Liver (tissue), 9 donors: ENCODE data around the gene SPON2. TPM values are rescaled to one million over a fixed set of nuclear protein-coding genes. Genes with fewer than 3 reads are reported as not detected.

ENCODE experiments used
- DNase-seq: peaks from one replicate; pipeline ENCODE4 v3.0.0-alpha.2; 2017; ENCODE audit warnings: low spot score
- H3K27ac ChIP-seq, 2 donors: one replicate each; pipeline ENCODE4 v1.7.0; 2013; ENCODE audit warnings: inconsistent platforms in 2 of 2, low read length in 2 of 2, control low read depth in 1 of 2, low read depth in 1 of 2, mild to moderate bottlenecking in 1 of 2
- H3K27me3 ChIP-seq, 4 donors: one replicate each; pipeline versions ENCODE4 v1.6.1 to v1.7.0; 2013; ENCODE audit warnings: low read length in 3 of 4, inconsistent platforms in 1 of 4, mild to moderate bottlenecking in 1 of 4, moderate library complexity in 1 of 4; ENCODE audit not compliant: control insufficient read depth in 4 of 4, insufficient read depth in 4 of 4
- H3K36me3 ChIP-seq, 4 donors: one replicate each; pipeline versions ENCODE4 v1.6.1 to v1.7.0; 2013; ENCODE audit warnings: low read length in 3 of 4, mild to moderate bottlenecking in 3 of 4, low read depth in 1 of 4, moderate library complexity in 1 of 4; ENCODE audit not compliant: control insufficient read depth in 4 of 4, insufficient read depth in 3 of 4
- H3K4me1 ChIP-seq, 4 donors: one replicate each; pipeline versions ENCODE4 v1.6.1 to v1.7.0; 2013; ENCODE audit warnings: low read length in 3 of 4, mild to moderate bottlenecking in 3 of 4, moderate library complexity in 1 of 4; ENCODE audit not compliant: control insufficient read depth in 4 of 4, insufficient read depth in 4 of 4
- H3K4me3 ChIP-seq, 3 donors: one replicate each; pipeline versions ENCODE4 v1.6.1 to v1.7.0; 2013; ENCODE audit warnings: low read length in 3 of 3, control low read depth in 1 of 3, low read depth in 1 of 3, mild to moderate bottlenecking in 1 of 3
- H3K9ac ChIP-seq, 2 donors: one replicate each; pipeline ENCODE4 v1.7.0; 2013; ENCODE audit warnings: low read length in 2 of 2, mild to moderate bottlenecking in 2 of 2, moderate library complexity in 2 of 2, control low read depth in 1 of 2, low read depth in 1 of 2
- H3K9me3 ChIP-seq, 4 donors: one replicate each; pipeline versions ENCODE4 v1.6.1 to v1.7.0; 2013; ENCODE audit warnings: low read length in 3 of 4; ENCODE audit not compliant: control insufficient read depth in 4 of 4
- EGR1 ChIP-seq, 2 donors: IDR thresholded peaks; 2 replicates each; pipeline ENCODE4 v1.6.1; 2016 to 2018; ENCODE audit warnings: antibody characterized with exemption in 2 of 2, low read depth in 2 of 2
- FOXA1 ChIP-seq: IDR thresholded peaks from 2 replicates; pipeline ENCODE4 v1.6.1; 2016; ENCODE audit warnings: antibody characterized with exemption
- FOXA2 ChIP-seq: IDR thresholded peaks from 2 replicates; pipeline ENCODE4 v1.6.1; 2016; ENCODE audit warnings: antibody characterized with exemption
- GABPA ChIP-seq, 2 donors: IDR thresholded peaks in 1 of 2; conservative IDR thresholded peaks in 1 of 2; 2 replicates each; pipeline ENCODE4 v1.6.1; 2016; ENCODE audit warnings: antibody characterized with exemption in 2 of 2, mild to moderate bottlenecking in 1 of 2, moderate library complexity in 1 of 2
- HNF4A ChIP-seq, 2 donors: conservative IDR thresholded peaks; 2 replicates each; pipeline ENCODE4 v1.6.1; 2016; ENCODE audit warnings: antibody characterized with exemption in 2 of 2, mild to moderate bottlenecking in 2 of 2
- HNF4G ChIP-seq: IDR thresholded peaks from 2 replicates; pipeline ENCODE4 v1.6.1; 2016; ENCODE audit warnings: antibody characterized with exemption
- JUND ChIP-seq, 2 donors: IDR thresholded peaks; 2 replicates each; pipeline ENCODE4 v1.6.1; 2016; ENCODE audit warnings: antibody characterized with exemption in 2 of 2
- NR2F2 ChIP-seq: IDR thresholded peaks from 2 replicates; pipeline ENCODE4 v1.6.1; 2016; ENCODE audit warnings: antibody characterized with exemption
- RAD21 ChIP-seq, 2 donors: IDR thresholded peaks; 2 replicates each; pipeline ENCODE4 v1.6.1; 2016; ENCODE audit warnings: antibody characterized with exemption in 2 of 2, mild to moderate bottlenecking in 2 of 2
- RXRA ChIP-seq, 2 donors: IDR thresholded peaks; 2 replicates each; pipeline ENCODE4 v1.6.1; 2017 to 2018; ENCODE audit warnings: antibody characterized with exemption in 2 of 2, mild to moderate bottlenecking in 1 of 2
- SP1 ChIP-seq: IDR thresholded peaks from 2 replicates; pipeline ENCODE4 v1.6.1; 2018; ENCODE audit warnings: antibody characterized with exemption, mild to moderate bottlenecking
- TAF1 ChIP-seq: conservative IDR thresholded peaks from 2 replicates; pipeline ENCODE4 v1.6.1; 2016; ENCODE audit warnings: antibody characterized with exemption, mild to moderate bottlenecking
- YY1 ChIP-seq: IDR thresholded peaks from 2 replicates; pipeline ENCODE4 v1.6.1; 2016; ENCODE audit warnings: antibody characterized with exemption, mild to moderate bottlenecking
- WGBS: extraction: QIAGEN DNeasy Blood & Tissue Kit; methylation state at CpG from one replicate; pipeline ENCODE4 v1.1.7; 2013; 5-methylcytosine and 5-hydroxymethylcytosine counted together
- polyA plus RNA-seq, 2 donors: library from polyadenylated mRNA; stranded (reverse) in 1 of 2; unstranded in 1 of 2; fragments of 200-250 nt in 1 of 2; fragments of >200 nt in 1 of 2; fragmentation: Nextera tagmentation in 1 of 2; extraction: Ambion mirVana in 1 of 2; gene quantifications; one replicate each; pipeline versions ENCODE4 v1.2.1 to v1.2.3, GENCODE V29; 2013 to 2015
- total RNA-seq, 2 donors: library from RNA; depleted of rRNA; stranded (reverse); fragments of >200 nt; gene quantifications; one replicate each; pipeline ENCODE4 v1.2.3, GENCODE V29; 2014
- TF ChIP-seq, protein P1 (sequence below): IDR thresholded peaks from 2 replicates; pipeline ENCODE4 v1.6.1; 2016; ENCODE audit warnings: antibody characterized with exemption, mild to moderate bottlenecking
- TF ChIP-seq, protein P2 (sequence below): fragments of 150-350 bp; IDR thresholded peaks from 2 replicates; pipeline ENCODE4 v1.5.1; 2017; ENCODE audit warnings: improper control_type of control experiment, low read depth, low read length; ENCODE audit not compliant: missing input control
- TF ChIP-seq, protein P3 (sequence below): IDR thresholded peaks from 2 replicates; pipeline ENCODE4 v1.6.1; 2016; ENCODE audit warnings: antibody characterized with exemption
- TF ChIP-seq, protein P4 (sequence below): IDR thresholded peaks from 2 replicates; pipeline ENCODE4 v1.6.1; 2016; ENCODE audit warnings: antibody characterized with exemption
- TF ChIP-seq, protein P5 (sequence below): IDR thresholded peaks from 2 replicates; pipeline ENCODE4 v1.6.1; 2016; ENCODE audit warnings: antibody characterized with exemption
- donor health status: healthy.
- donor health status: healthy.
- donor health status: healthy.
- donor health status: healthy.
- donor health status: healthy.

SPON2 gene
- total and polyA plus RNA-seq, 4 donors = 35.7 to 80.3 (median 72.3) TPM

DNA sequence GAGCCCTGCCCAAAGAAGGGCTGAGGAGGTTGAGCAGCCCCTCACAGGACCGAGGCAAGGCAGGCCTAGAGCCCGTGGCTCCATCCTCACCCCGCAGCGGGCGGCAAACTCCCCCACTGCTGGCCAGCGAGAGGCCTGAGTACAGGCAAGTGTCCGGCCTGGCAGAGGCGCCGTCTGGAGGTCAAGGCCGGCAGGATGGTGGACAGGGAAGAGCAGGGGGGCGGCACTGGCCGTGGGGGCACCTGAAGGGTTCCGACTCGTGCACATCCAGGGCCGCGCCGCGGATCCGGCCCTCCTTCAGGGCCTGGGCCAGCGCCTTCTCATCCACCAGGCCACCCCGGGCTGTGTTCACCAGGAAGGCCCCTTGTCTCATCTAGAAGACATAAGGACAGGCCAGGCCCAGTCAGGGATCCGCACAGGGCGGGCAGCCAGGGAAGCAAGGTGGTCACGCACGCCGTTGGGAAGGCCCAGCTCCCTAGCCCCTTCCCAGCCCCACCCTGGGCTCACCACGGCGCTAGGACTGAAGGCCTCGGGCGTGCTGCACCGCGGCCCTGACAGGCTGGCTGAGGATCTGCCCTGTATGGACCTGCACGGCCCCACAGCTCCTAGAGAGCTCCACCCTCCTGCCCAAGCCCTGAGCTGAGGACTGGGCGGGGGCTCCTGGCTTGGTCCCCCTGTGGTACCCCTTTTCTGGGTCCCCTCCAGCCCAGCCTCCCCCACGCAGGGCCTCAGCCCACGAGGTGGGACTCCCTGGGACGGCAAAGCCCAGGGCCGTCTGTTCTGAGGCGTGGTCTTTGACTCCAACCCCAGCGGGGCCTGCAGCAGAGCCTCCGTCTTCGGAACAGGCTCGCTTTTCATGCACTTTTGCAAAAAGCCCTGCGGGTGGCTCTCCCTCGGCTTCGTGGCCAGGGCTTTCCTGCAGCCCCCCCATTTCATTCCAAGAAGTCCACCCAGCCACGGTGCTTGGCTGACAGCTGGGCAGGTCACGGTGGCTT, 42.0 kb upstream of the SPON2 start:
- Histone ChIP-seq H3K4me3 (no peak overlapping the region), H3K36me3 (peaks cover 15 to 59% (median 19%) of the 10 kb centered on the region in 4 donors), H3K4me1 (peaks cover 0 to 3% (median 1%) of the 10 kb centered on the region in 4 donors), H3K27ac (no peak overlapping the region), H3K9ac (no peak overlapping the region), H3K9me3 (no peaks in the 10 kb centered on the region), H3K27me3 (no peaks in the 10 kb centered on the region)
- no peak for DNase-seq
- 94% methylated on average over 48 of the region's 48 CpGs for WGBS
- TF ChIP-seq, protein P1, sequence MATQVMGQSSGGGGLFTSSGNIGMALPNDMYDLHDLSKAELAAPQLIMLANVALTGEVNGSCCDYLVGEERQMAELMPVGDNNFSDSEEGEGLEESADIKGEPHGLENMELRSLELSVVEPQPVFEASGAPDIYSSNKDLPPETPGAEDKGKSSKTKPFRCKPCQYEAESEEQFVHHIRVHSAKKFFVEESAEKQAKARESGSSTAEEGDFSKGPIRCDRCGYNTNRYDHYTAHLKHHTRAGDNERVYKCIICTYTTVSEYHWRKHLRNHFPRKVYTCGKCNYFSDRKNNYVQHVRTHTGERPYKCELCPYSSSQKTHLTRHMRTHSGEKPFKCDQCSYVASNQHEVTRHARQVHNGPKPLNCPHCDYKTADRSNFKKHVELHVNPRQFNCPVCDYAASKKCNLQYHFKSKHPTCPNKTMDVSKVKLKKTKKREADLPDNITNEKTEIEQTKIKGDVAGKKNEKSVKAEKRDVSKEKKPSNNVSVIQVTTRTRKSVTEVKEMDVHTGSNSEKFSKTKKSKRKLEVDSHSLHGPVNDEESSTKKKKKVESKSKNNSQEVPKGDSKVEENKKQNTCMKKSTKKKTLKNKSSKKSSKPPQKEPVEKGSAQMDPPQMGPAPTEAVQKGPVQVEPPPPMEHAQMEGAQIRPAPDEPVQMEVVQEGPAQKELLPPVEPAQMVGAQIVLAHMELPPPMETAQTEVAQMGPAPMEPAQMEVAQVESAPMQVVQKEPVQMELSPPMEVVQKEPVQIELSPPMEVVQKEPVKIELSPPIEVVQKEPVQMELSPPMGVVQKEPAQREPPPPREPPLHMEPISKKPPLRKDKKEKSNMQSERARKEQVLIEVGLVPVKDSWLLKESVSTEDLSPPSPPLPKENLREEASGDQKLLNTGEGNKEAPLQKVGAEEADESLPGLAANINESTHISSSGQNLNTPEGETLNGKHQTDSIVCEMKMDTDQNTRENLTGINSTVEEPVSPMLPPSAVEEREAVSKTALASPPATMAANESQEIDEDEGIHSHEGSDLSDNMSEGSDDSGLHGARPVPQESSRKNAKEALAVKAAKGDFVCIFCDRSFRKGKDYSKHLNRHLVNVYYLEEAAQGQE = no peak
- TF ChIP-seq TAF1 (no peak), RXRA (IDR thresholded peaks at IDR 0.05) (no peak), SP1 (no peak), HNF4A (conservative IDR thresholded peaks at IDR 0.05) (no peak), EGR1 (IDR thresholded peaks at IDR 0.05; ENCODE audit: low read depth in 2 of 2) (no peak), JUND (IDR thresholded peaks at IDR 0.05) (no peak), FOXA2 (no peak), FOXA1 (no peak), NR2F2 (no peak), YY1 (no peak), GABPA (IDR thresholded peaks at IDR 0.05 in 1 of 2, conservative IDR thresholded peaks at IDR 0.05 in 1 of 2) (no peak), HNF4G (no peak), RAD21 (IDR thresholded peaks at IDR 0.05) (no peak)
- TF ChIP-seq, protein P2, sequence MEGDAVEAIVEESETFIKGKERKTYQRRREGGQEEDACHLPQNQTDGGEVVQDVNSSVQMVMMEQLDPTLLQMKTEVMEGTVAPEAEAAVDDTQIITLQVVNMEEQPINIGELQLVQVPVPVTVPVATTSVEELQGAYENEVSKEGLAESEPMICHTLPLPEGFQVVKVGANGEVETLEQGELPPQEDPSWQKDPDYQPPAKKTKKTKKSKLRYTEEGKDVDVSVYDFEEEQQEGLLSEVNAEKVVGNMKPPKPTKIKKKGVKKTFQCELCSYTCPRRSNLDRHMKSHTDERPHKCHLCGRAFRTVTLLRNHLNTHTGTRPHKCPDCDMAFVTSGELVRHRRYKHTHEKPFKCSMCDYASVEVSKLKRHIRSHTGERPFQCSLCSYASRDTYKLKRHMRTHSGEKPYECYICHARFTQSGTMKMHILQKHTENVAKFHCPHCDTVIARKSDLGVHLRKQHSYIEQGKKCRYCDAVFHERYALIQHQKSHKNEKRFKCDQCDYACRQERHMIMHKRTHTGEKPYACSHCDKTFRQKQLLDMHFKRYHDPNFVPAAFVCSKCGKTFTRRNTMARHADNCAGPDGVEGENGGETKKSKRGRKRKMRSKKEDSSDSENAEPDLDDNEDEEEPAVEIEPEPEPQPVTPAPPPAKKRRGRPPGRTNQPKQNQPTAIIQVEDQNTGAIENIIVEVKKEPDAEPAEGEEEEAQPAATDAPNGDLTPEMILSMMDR = no peak
- TF ChIP-seq, protein P3, sequence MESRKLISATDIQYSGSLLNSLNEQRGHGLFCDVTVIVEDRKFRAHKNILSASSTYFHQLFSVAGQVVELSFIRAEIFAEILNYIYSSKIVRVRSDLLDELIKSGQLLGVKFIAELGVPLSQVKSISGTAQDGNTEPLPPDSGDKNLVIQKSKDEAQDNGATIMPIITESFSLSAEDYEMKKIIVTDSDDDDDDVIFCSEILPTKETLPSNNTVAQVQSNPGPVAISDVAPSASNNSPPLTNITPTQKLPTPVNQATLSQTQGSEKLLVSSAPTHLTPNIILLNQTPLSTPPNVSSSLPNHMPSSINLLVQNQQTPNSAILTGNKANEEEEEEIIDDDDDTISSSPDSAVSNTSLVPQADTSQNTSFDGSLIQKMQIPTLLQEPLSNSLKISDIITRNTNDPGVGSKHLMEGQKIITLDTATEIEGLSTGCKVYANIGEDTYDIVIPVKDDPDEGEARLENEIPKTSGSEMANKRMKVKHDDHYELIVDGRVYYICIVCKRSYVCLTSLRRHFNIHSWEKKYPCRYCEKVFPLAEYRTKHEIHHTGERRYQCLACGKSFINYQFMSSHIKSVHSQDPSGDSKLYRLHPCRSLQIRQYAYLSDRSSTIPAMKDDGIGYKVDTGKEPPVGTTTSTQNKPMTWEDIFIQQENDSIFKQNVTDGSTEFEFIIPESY = no peak
- TF ChIP-seq, protein P4, sequence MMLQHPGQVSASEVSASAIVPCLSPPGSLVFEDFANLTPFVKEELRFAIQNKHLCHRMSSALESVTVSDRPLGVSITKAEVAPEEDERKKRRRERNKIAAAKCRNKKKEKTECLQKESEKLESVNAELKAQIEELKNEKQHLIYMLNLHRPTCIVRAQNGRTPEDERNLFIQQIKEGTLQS = no peak
- TF ChIP-seq, protein P5, sequence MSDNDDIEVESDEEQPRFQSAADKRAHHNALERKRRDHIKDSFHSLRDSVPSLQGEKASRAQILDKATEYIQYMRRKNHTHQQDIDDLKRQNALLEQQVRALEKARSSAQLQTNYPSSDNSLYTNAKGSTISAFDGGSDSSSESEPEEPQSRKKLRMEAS = no peak
